ENCODE measurements around the gene NCKAP1. TPM values are rescaled to one million over a fixed set of nuclear protein-coding genes. Genes with fewer than 3 reads are reported as not detected.

NCKAP1 gene
- total RNA-seq, 1 donor from 2014 or later = 128 TPM

- ATAC-seq (ENCODE audit: poor library complexity) = no peak
- intact Hi-C loops (cut with DNase I) = no loop called here
- no peak for DNase-seq
Measured at GRCh38 chr2:182929972-182930371, 108.3 kb downstream of the NCKAP1 start.

- DNase-seq (no peak), ATAC-seq (ENCODE audit: poor library complexity) (no peak)
- intact Hi-C loops (cut with DNase I) = no loop called here
Measured at GRCh38 chr2:182924306-182924705, 114.0 kb downstream of the NCKAP1 start.

GRCh38 chr2:182921234-182921633 is 117.0 kb downstream of the NCKAP1 start:
- DNase-seq = no peak
- ATAC-seq (ENCODE audit: poor library complexity) = no peak
- intact Hi-C loops (cut with DNase I) = no loop called here

GRCh38 chr2:182920631-182921056 is 117.6 kb downstream of the NCKAP1 start:
- no peak for ATAC-seq (ENCODE audit: poor library complexity)
- no peak for DNase-seq
- intact Hi-C loops (cut with DNase I) = no loop called here

GRCh38 chr2:182920089-182920488 is 118.2 kb downstream of the NCKAP1 start:
- ATAC-seq (ENCODE audit: poor library complexity) = no peak
- no peak for DNase-seq
- intact Hi-C loops (cut with DNase I) = no loop called here

GRCh38 chr2:182918961-182919652 is 119.2 kb downstream of the NCKAP1 start:
- intact Hi-C loops (cut with DNase I) = no loop called here
- no peak for ATAC-seq (ENCODE audit: poor library complexity)
- no peak for DNase-seq

- intact Hi-C loops (cut with DNase I) = no loop called here
- no peak for DNase-seq
- no peak for ATAC-seq (ENCODE audit: poor library complexity)
Measured at GRCh38 chr2:182917924-182918323, 120.3 kb downstream of the NCKAP1 start.

GRCh38 chr2:182916417-182916816 is 121.8 kb downstream of the NCKAP1 start:
- ATAC-seq (ENCODE audit: poor library complexity) = no peak
- intact Hi-C loops (cut with DNase I) = no loop called here

GRCh38 chr2:182915369-182916326 is 122.6 kb downstream of the NCKAP1 start:
- intact Hi-C loops (cut with DNase I) = no loop called here
- DNase-seq = no peak

More at GRCh38 chr2:182916417-182916816, 121.8 kb downstream of the NCKAP1 start:
- no peak for DNase-seq

GRCh38 chr2:182914852-182915251 is 123.4 kb downstream of the NCKAP1 start:
- no peak for DNase-seq
- no peak for ATAC-seq (ENCODE audit: poor library complexity)
- intact Hi-C loops (cut with DNase I) = no loop called here

More at GRCh38 chr2:182915369-182916326, 122.6 kb downstream of the NCKAP1 start:
- peak; percentile 79 for ATAC-seq (ENCODE audit: poor library complexity)

GRCh38 chr2:182913064-182913463 is 125.2 kb downstream of the NCKAP1 start:
- DNase-seq (no peak), ATAC-seq (ENCODE audit: poor library complexity) (no peak)
- intact Hi-C loops (cut with DNase I) = no loop called here

GRCh38 chr2:182912518-182912915 is 125.7 kb downstream of the NCKAP1 start:
- intact Hi-C loops (cut with DNase I) = no loop called here
- no peak for ATAC-seq (ENCODE audit: poor library complexity)
- no peak for DNase-seq

GRCh38 chr2:182911813-182912517 is 126.3 kb downstream of the NCKAP1 start:
- ATAC-seq (ENCODE audit: poor library complexity) = no peak
- DNase-seq = no peak
- intact Hi-C loops (cut with DNase I) = no loop called here

GRCh38 chr2:182910965-182911364 is 127.3 kb downstream of the NCKAP1 start:
- intact Hi-C loops (cut with DNase I) = no loop called here
- ATAC-seq (ENCODE audit: poor library complexity) (no peak), DNase-seq (no peak)

- ATAC-seq (ENCODE audit: poor library complexity) (no peak), DNase-seq (no peak)
- intact Hi-C loops (cut with DNase I) = no loop called here
Measured at GRCh38 chr2:182907081-182907830, 131.0 kb downstream of the NCKAP1 start.

- ATAC-seq (ENCODE audit: poor library complexity) = no peak
- DNase-seq = no peak
- intact Hi-C loops (cut with DNase I) = no loop called here
Measured at GRCh38 chr2:182906454-182906853, 131.8 kb downstream of the NCKAP1 start.

- ATAC-seq (ENCODE audit: poor library complexity) (no peak), DNase-seq (no peak)
- intact Hi-C loops (cut with DNase I) = no loop called here
Measured at GRCh38 chr2:182904844-182905243, 133.4 kb downstream of the NCKAP1 start.

GRCh38 chr2:182903566-182903965 is 134.7 kb downstream of the NCKAP1 start:
- peak; percentile 57 for ATAC-seq (ENCODE audit: poor library complexity)
- intact Hi-C loops (cut with DNase I) = no loop called here
- no peak for DNase-seq

GRCh38 chr2:182901748-182902147 is 136.5 kb downstream of the NCKAP1 start:
- intact Hi-C loops (cut with DNase I) = no loop called here
- no peak for ATAC-seq (ENCODE audit: poor library complexity)

More at GRCh38 chr2:182901748-182902147, 136.5 kb downstream of the NCKAP1 start:
- no peak for DNase-seq

Data from Right ventricle myocardium superior (tissue), 1 donor.